ENCODE results near the gene TM9SF1.

TM9SF1 gene

GRCh38 chr14:24195186-24196070 is at the start of gene TM9SF1:
Gene TM9SF1, minus strand, starts transcription at chr14:24195441. Its CDS starts 422 bp downstream, at chr14:24195019.
- DNase-seq: peak; percentile 87

- no peak for DNase-seq
Observed at GRCh38 chr14:24243336-24243836, 48.1 kb upstream of the TM9SF1 start.

- DNase-seq: peak; percentile 93
Observed at GRCh38 chr14:24241829-24242443, 46.7 kb upstream of the TM9SF1 start.

GRCh38 chr14:24240110-24240918 is 45.1 kb upstream of the TM9SF1 start:
- DNase-seq: no peak

GRCh38 chr14:24238527-24239037 is 43.3 kb upstream of the TM9SF1 start:
- DNase-seq: no peak

GRCh38 chr14:24238123-24238522 is 42.9 kb upstream of the TM9SF1 start:
- no peak for DNase-seq

- DNase-seq: no peak
Observed at GRCh38 chr14:24237463-24237955, 42.3 kb upstream of the TM9SF1 start.

- no peak for DNase-seq
Observed at GRCh38 chr14:24236689-24237462, 41.6 kb upstream of the TM9SF1 start.

- no peak for DNase-seq
Observed at GRCh38 chr14:24235804-24236688, 40.8 kb upstream of the TM9SF1 start.

GRCh38 chr14:24234095-24235005 is 39.1 kb upstream of the TM9SF1 start:
- no peak for DNase-seq

GRCh38 chr14:24233538-24233866 is 38.3 kb upstream of the TM9SF1 start:
- DNase-seq: no peak

GRCh38 chr14:24232645-24233537 is 37.6 kb upstream of the TM9SF1 start, which contains the start of gene GMPR2:
Gene GMPR2, plus strand, starts transcription at chr14:24232929. Its CDS starts 325 bp downstream, at chr14:24233254.
- DNase-seq: no peak

GRCh38 chr14:24232121-24232644 is 36.9 kb upstream of the TM9SF1 start, which contains the start of gene NEDD8:
Gene NEDD8, minus strand, starts transcription at chr14:24232367. Its CDS starts 100 bp downstream, at chr14:24232267.
- peak; percentile 90 for DNase-seq

- DNase-seq: no peak
Observed at GRCh38 chr14:24231263-24232120, 36.3 kb upstream of the TM9SF1 start.

- DNase-seq: no peak
Observed at GRCh38 chr14:24228902-24229301, 33.7 kb upstream of the TM9SF1 start.

GRCh38 chr14:24226473-24226872 is 31.2 kb upstream of the TM9SF1 start:
- no peak for DNase-seq

GRCh38 chr14:24224618-24225071 is 29.4 kb upstream of the TM9SF1 start:
- no peak for DNase-seq

Measured in stimulated activated CD4-positive, alpha-beta T cell treated with anti-CD3 and anti-CD28 coated beads, Interleukin-4, amount 100 ng/mL, for 1 hour (primary cell).